GM21360 (cell line): Measurements from ENCODE around the gene FMNL2.

Source experiments
- ATAC-seq: cut with Tn5 transposase; IDR thresholded peaks from one replicate; pipeline ENCODE4 v1.9.1; 2021; ENCODE audit warnings: mild to moderate bottlenecking, moderate library complexity; ENCODE audit not compliant: unreplicated experiment

Gene FMNL2

GRCh38 chr2:152488075-152488474, 153.1 kb downstream of the FMNL2 start:
- ATAC-seq = no peak

GRCh38 chr2:152489364-152489763, 154.4 kb downstream of the FMNL2 start:
- ATAC-seq = no peak

- no peak for ATAC-seq
Observed at GRCh38 chr2:152490686-152491455, 155.9 kb downstream of the FMNL2 start.

GRCh38 chr2:152492131-152492530, 157.2 kb downstream of the FMNL2 start:
- ATAC-seq = no peak

GRCh38 chr2:152492911-152493310, 157.9 kb downstream of the FMNL2 start:
- no peak for ATAC-seq

GRCh38 chr2:152493417-152493816, 158.4 kb downstream of the FMNL2 start:
- no peak for ATAC-seq

GRCh38 chr2:152493945-152494528, 159.1 kb downstream of the FMNL2 start:
- no peak for ATAC-seq

- no peak for ATAC-seq
Observed at GRCh38 chr2:152496371-152496770, 161.4 kb downstream of the FMNL2 start.

GRCh38 chr2:152497481-152498052, 162.6 kb downstream of the FMNL2 start:
- peak; percentile 58 for ATAC-seq

GRCh38 chr2:152499331-152499816, 164.4 kb downstream of the FMNL2 start:
- ATAC-seq = no peak

- ATAC-seq = peak; percentile 51
Observed at GRCh38 chr2:152499896-152500735, 165.1 kb downstream of the FMNL2 start.

GRCh38 chr2:152500772-152501171, 165.8 kb downstream of the FMNL2 start:
- ATAC-seq = no peak

GRCh38 chr2:152501666-152502065, 166.7 kb downstream of the FMNL2 start:
- no peak for ATAC-seq

- ATAC-seq = no peak
Observed at GRCh38 chr2:152504618-152505017, 169.6 kb downstream of the FMNL2 start.

- peak; percentile 78 for ATAC-seq
Observed at GRCh38 chr2:152505495-152505906, 170.5 kb downstream of the FMNL2 start.

GRCh38 chr2:152506843-152507242, 171.9 kb downstream of the FMNL2 start:
- ATAC-seq = peak; percentile 47

- no peak for ATAC-seq
Observed at GRCh38 chr2:152507907-152508306, 172.9 kb downstream of the FMNL2 start.

- no peak for ATAC-seq
Observed at GRCh38 chr2:152508446-152508845, 173.5 kb downstream of the FMNL2 start.

GRCh38 chr2:152509772-152510491, 175.0 kb downstream of the FMNL2 start:
- ATAC-seq = no peak

- no peak for ATAC-seq
Observed at GRCh38 chr2:152510621-152511020, 175.6 kb downstream of the FMNL2 start.
